NCI-H446 (cell line): ENCODE measurements around the gene GRIN3B.
A peak's percentile ranks its signal among the peaks of the same experiment; 100 is the strongest.

Experiments used
- DNase-seq, 2 experiments: peaks; one replicate each; lab custom pipeline; 2025; lab: John Stamatoyannopoulos, UW

GRIN3B gene

DNA sequence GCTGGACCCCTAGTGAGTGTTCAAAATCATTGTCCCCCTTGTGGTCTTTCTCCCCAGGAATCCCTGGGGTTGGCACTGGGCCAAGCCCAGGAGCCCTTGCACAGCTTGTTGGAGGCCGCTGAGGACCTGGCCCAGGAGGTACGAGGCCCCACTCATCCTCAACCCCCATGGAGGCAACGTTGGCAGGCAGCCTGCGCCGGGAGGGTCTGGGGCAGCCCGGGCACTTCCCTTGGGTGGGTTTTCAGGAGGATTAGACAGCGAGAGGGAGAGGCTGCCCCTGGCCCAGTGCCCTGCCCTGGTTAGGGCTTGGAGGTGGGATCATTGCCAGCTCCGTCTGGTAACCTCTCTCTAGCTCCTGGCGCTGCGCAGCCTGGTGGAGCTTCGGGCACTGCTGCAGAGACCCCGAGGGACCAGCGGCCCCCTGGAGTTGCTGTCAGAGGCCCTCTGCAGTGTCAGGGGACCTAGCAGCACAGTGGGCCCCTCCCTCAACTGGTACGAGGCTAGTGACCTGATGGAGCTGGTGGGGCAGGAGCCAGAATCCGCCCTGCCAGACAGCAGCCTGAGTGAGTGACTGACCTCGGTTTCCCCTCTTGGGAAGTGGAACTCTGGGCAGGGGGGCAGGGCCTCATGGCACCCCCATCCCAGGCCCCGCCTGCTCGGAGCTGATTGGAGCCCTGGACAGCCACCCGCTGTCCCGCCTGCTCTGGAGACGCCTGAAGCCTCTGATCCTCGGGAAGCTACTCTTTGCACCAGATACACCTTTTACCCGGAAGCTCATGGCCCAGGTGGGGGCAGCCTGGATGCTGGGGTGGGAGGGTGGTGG is 42.7 kb downstream of the GRIN3B start:
- peak; percentile 64 to 89 for DNase-seq

DNA sequence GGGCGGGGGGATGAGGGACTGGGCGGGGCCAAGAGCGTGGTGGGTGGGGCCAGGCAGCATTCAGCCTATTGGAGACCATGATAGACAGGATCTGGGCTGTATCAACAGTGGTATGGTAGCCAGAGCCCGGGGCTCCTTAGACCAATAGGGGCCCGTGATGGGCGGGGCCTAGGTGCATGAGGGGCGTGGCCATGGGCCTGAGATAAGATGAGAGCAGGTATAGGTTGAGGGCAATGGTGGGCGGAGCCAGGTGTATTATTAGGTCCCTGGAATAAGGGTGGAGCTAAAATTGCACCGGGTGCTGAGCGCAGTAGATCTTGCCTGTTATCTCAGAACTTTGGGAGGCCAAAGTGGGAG is 45.0 kb downstream of the GRIN3B start:
- peak in 1 of 2 experiments; percentile 30 for DNase-seq

DNA sequence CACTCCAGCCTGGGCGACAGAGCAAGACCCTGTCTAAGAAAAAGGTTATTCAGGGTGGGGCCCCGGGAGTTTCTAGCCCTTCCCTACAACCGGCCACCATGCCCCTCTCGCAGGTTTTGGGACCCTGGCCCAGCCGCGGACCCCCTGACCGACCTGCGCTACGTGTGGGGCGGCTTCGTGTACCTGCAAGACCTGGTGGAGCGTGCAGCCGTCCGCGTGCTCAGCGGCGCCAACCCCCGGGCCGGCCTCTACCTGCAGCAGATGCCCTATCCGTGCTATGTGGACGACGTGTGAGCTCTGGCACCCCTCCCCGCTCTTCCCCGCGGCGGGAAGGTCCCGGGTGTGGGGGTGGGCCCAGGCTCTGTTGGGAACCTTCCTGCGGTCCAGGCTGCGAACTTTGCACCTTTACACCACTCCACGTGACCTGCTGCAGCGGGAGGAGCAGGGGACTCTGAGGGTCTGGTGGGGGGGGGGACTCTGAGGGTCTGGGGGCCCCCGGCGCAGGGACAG is 46.0 kb downstream of the GRIN3B start:
- DNase-seq, result no peak

DNA sequence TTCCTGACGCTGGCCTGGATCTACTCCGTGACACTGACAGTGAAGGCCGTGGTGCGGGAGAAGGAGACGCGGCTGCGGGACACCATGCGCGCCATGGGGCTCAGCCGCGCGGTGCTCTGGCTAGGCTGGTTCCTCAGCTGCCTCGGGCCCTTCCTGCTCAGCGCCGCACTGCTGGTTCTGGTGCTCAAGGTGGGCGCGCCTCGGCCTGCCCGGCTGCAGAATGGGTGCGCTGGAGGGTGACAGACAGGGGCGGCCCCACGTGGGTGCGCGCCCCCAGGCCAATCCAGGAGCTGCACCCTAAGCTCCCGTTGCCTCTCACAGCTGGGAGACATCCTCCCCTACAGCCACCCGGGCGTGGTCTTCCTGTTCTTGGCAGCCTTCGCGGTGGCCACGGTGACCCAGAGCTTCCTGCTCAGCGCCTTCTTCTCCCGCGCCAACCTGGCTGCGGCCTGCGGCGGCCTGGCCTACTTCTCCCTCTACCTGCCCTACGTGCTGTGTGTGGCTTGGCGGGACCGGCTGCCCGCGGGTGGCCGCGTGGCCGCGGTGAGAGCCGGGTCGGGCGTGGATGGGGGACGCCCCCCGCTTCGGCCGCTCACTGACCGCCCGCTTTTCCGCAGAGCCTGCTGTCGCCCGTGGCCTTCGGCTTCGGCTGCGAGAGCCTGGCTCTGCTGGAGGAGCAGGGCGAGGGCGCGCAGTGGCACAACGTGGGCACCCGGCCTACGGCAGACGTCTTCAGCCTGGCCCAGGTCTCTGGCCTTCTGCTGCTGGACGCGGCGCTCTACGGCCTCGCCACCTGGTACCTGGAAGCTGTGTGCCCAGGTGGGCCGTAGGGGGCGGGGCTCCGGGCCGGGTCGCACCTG is 46.8 kb downstream of the GRIN3B start:
- no peak for DNase-seq

DNA sequence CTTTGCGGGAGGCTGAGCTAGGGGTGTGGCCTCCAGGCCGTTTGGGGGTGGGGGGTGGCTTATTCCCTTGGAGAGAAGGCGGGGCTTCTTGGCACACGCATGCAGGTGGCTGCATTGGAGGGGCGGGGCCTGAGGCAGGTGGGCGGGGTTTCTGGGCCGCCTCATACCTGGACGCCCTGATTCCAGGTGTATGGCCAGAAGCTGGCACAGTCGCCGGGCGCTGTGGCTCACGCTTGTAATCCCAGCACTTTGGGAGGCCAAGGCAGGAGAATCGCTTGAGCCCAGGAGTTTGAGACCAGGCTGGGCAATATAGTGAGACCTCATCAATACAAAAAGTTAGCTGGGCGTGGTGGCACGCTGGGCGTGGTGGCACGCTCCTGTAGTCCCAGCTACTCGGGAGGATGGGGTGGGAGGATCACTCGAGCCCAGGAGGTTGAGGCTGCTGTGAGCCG is 47.5 kb downstream of the GRIN3B start:
- no peak for DNase-seq

DNA sequence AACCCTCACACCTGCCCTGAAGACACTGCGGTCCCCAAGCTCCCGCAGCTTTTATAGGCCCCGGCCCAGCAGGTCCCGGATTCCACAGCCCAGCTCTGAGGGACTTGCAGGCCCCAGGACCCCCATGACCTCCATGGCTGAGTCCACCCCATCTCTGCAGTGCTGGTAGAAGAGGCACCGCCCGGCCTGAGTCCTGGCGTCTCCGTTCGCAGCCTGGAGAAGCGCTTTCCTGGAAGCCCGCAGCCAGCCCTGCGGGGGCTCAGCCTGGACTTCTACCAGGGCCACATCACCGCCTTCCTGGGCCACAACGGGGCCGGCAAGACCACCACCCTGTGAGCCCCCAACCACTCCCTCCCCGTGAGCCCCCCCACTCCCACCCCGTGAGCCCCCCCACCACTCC is 48.9 kb downstream of the GRIN3B start:
- no peak for DNase-seq

DNA sequence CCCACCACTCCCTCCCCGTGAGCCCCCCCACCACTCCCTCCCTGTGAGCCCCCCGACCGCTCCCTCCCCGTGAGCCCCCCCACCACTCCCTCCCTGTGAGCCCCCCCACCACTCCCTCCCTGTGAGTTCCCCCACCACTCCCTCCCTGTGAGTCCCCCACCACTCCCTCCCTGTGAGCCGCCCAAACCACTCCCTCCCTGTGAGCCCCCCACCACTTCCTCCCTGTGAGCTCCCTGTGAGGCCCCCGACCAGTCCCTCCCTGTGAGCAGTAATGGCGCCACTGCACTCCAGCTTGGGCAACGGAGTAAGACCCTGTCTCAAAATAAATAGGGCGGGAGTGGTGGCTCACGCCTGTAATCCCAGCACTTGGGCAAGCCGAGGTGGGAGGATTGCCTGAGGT is 49.6 kb downstream of the GRIN3B start:
- no peak for DNase-seq

DNA sequence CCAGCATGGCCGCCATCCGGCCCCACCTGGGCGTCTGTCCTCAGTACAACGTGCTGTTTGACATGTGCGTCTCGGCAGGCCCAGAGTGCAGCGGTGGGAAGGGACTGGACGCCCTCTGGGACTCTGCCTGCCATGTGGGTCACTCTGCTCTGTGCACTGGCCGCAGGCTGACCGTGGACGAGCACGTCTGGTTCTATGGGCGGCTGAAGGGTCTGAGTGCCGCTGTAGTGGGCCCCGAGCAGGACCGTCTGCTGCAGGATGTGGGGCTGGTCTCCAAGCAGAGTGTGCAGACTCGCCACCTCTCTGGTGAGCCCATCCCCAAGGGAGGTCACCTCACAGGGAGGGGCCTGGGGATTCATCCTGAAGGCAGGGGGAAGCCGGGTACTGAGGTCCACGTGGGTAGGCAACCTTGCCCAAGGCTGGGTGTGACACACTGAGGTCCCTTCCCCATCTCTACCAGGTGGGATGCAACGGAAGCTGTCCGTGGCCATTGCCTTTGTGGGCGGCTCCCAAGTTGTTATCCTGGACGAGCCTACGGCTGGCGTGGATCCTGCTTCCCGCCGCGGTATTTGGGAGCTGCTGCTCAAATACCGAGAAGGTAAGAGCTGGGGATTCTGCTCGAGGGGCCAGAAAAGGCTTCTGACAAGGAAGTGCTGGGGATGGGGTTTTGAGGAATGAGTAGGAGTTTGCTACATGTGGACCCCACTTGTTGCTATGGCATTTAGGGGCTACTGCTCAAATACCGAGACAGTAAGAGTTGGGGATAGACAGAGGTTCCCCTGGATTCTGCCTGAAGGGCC is 51.0 kb downstream of the GRIN3B start:
- DNase-seq, result no peak

DNA sequence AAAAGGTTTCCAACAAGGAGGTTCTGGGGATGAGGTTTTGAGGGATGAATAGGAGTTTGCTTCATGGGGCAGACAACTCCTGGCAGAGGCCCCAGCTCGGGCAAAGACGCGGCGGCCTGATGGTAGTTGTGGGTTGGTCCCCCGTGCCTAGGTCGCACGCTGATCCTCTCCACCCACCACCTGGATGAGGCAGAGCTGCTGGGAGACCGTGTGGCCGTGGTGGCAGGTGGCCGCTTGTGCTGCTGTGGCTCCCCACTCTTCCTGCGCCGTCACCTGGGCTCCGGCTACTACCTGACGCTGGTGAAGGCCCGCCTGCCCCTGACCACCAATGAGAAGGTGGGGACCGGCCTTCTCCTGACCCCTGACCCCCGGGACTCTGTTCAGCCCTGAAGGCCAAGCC is 51.6 kb downstream of the GRIN3B start:
- no peak for DNase-seq

DNA sequence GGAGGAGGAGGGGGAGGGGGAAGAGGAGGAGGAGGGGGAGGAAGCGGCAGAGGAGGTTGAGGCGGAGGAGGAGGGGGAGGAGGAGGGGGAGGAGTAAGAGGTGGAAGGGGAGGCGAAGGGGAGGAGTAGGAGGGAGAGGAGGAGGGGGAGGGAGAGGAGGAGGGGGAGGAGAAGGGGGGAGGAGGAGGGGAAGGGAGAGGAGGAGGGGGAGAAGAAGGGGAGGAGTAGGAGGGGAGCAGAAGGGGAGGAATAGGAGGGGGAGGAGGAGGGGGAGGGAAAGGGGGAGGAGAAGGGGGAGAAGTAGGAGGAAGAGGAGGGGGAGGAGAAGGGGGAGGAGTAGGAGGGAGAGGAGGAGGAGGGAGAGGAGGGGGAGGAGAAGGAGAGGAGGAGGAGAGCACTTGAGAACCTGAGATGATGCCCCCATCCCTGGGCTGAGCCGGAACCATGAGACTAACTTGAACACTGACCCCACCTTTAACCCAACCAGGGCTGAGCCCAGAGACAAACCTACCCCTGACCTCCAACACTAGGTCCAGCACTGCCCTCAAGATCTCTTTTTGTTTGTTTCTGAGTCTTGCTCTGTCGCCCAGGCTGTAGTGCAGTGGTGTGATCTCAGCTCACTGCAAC is 52.2 kb downstream of the GRIN3B start:
- DNase-seq, result no peak

DNA sequence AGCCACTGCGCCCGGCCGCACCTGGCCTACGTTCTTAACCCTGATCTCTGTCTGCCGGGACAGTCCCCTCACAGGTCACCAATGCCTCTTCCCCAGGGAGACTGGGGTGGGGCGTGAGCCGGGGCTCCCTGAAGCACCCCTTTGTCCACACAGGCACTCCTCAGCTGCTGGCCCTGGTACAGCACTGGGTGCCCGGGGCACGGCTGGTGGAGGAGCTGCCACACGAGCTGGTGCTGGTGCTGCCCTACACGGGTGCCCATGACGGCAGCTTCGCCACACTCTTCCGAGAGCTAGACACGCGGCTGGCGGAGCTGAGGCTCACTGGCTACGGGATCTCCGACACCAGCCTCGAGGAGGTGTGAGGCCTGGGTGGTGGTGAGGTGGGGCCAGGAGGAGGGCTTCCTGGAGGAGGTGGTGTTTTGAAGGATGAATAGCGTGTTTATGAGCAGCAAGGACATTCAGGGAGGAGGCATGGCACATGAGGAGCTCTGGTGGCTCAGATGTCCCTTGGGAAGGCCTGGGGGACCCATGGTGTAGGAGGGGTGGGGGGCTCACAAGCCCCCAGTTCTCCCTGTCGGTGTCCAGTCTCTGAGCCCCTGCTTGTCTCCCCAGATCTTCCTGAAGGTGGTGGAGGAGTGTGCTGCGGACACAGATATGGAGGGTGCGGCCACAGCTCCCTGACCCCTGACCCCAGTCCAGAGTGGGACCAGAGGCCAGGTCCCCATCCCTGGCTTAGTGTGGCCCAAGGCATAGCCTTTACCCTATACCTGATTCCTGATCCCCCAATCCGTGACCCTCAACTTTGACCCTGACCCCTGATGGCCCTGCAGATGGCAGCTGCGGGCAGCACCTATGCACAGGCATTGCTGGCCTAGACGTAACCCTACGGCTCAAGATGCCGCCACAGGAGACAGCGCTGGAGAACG is 53.2 kb downstream of the GRIN3B start:
- DNase-seq, result no peak

DNA sequence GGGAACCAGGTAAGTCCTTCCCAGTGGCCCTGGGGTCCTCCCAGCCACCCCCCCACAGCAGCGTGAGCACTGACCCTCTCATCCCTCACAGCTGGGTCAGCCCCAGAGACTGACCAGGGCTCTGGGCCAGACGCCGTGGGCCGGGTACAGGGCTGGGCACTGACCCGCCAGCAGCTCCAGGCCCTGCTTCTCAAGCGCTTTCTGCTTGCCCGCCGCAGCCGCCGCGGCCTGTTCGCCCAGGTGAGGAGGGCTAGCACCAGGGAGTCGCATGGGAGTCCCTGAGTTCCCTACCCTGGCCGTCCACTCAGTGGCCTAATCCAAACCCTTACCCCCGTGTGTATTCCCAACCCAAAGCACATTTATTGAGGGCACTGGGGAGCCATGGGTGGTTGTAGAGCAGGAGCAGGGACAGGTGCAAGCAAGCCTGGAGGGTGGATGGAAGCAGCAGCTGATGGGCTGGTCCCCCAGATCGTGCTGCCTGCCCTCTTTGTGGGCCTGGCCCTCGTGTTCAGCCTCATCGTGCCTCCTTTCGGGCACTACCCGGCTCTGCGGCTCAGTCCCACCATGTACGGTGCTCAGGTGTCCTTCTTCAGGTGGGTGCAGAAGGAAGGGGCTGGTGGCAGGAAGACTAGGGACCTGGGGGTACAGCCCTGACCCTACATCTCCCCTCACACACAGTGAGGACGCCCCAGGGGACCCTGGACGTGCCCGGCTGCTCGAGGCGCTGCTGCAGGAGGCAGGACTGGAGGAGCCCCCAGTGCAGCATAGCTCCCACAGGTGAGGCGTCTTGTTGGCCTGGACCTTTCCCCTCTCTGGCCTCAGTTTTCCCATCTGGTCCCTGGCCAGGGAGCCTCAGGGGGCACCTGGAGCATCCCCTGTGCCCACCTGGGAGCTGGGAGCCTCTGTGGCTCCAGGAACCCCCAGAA is 54.1 kb downstream of the GRIN3B start:
- DNase-seq, result no peak

DNA sequence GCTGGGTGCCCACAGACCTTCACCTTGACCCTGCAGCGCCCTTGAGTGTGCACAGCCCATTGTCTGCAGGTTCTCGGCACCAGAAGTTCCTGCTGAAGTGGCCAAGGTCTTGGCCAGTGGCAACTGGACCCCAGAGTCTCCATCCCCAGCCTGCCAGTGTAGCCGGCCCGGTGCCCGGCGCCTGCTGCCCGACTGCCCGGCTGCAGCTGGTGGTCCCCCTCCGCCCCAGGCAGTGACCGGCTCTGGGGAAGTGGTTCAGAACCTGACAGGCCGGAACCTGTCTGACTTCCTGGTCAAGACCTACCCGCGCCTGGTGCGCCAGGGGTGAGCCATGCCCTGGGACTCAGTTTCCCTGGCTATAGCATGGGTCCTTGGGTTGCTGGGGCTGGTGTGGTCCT is 54.8 kb downstream of the GRIN3B start:
- no peak for DNase-seq

DNA sequence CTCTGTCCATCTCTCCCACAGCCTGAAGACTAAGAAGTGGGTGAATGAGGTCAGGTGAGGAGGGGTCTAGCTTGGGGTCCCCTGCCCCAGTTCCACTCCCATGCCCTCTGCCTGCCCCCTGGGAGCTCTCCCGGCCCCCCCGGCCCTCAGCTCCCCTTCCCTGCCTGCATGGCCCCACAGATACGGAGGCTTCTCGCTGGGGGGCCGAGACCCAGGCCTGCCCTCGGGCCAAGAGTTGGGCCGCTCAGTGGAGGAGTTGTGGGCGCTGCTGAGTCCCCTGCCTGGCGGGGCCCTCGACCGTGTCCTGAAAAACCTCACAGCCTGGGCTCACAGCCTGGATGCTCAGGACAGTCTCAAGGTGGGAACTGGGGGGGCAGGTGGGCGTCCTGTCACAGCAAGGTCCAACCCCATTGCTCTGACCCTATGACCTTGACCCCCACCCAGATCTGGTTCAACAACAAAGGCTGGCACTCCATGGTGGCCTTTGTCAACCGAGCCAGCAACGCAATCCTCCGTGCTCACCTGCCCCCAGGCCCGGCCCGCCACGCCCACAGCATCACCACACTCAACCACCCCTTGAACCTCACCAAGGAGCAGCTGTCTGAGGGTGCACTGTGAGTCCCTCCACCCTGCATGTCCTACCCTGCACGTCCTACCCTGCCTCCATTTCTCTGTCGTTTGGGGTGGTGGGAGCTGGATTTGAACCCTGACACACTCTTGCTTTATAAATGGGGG is 55.8 kb downstream of the GRIN3B start:
- no peak for DNase-seq

DNA sequence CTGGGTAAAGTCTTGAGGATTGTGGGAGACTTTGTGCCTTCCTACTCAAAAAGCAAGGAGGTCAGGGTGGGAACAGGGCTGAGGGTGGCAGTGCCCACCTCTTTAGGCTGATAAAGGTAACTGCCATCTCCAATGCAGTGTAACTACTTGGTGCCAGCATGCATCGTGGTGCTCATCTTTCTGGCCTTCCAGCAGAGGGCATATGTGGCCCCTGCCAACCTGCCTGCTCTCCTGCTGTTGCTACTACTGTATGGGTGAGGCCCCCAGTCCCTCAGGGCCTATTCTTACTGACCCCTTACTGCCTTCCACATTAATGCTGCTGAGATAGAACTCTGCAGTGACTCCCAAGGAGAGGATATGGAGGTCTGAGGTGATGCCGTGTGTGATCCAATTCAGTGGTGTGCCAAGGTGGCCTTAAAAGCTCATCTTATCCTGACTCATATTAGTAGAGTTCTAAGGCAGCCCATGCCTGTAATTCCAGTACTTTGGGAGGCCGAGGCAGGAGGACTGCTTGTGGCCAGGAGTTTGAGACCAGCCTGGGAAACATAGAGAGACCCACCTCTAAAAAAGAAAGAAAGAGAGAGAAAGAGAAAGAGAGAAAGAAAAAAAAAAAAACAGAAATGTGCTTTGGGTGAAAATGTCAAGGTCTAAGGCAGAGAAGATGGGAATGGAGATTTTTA is 57.1 kb downstream of the GRIN3B start:
- DNase-seq, result peak in 1 of 2 experiments; percentile 37

DNA sequence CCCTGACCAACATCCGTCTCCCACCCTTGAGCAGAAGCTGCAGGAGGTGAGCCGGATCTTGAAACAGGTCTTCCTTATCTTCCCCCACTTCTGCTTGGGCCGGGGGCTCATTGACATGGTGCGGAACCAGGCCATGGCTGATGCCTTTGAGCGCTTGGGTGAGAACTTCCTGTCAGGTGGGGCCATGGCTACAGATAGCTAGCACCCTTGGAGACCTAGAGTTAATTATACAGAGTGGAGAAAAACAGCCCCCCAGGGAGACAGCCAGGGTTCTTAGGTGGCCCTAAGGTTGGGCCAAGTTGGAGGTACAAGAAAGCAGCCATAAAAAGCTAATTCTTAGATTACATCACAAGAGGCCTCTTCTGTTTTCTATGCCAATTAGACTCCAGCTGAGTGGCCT is 57.9 kb downstream of the GRIN3B start:
- DNase-seq, result no peak
